ENCODE data around the gene MDM2. TPM values are rescaled to one million over a fixed set of nuclear protein-coding genes. Genes with fewer than 3 reads are reported as not detected.
"Not testable (repeated sequence)": the region's sequence is repeated elsewhere in the genome, so short reads cannot be mapped to it uniquely, and the experiment has no call there.

MDM2 gene
- total RNA-seq, 1 experiment from 2014 or later = 56.9 TPM

- no peaks in the 10 kb centered on the region for H3K27me3 ChIP-seq (ENCODE audit: low read length)
- peaks cover 15% of the 10 kb centered on the region for H3K4me1 ChIP-seq (ENCODE audit: low read length)
- no peak overlapping the region for H3K9ac ChIP-seq (ENCODE audit: low read length)
- H3K27ac ChIP-seq (ENCODE audit: low read length) = no peak overlapping the region
- H3K36me3 ChIP-seq (ENCODE audit: insufficient read depth, low read length) = peaks cover 8% of the 10 kb centered on the region
- no peak overlapping the region for H3K4me3 ChIP-seq (ENCODE audit: low read length)
- H4K20me1 ChIP-seq (ENCODE audit: insufficient read depth, low read depth, low read length) = no peaks in the 10 kb centered on the region
- DNase-seq = no peak
- no peaks in the 10 kb centered on the region for H3K9me3 ChIP-seq (ENCODE audit: low read length)
- no peak overlapping the region for H2AFZ ChIP-seq (ENCODE audit: low read length)
- H3K4me2 ChIP-seq (ENCODE audit: low read depth, low read length, poor library complexity, severe bottlenecking) = no peak overlapping the region
- no peaks in the 10 kb centered on the region for H3K9me2 ChIP-seq (replicated peaks; ENCODE audit: insufficient read depth, low read length)
- peaks cover 24% of the 10 kb centered on the region for H3K79me2 ChIP-seq (ENCODE audit: low read length)
Measured at GRCh38 chr12:68804657-68805591, 3.1 kb upstream of the MDM2 start.

- H4K20me1 ChIP-seq (ENCODE audit: insufficient read depth, low read depth, low read length) = no peaks in the 10 kb centered on the region
- H2AFZ ChIP-seq (ENCODE audit: low read length) = no peak overlapping the region
- H3K27me3 ChIP-seq (ENCODE audit: low read length) = no peaks in the 10 kb centered on the region
- no peak overlapping the region for H3K4me2 ChIP-seq (ENCODE audit: low read depth, low read length, poor library complexity, severe bottlenecking)
- H3K36me3 ChIP-seq (ENCODE audit: insufficient read depth, low read length) = peaks cover 9% of the 10 kb centered on the region
- H3K79me2 ChIP-seq (ENCODE audit: low read length) = peaks cover 27% of the 10 kb centered on the region
- H3K9me3 ChIP-seq (ENCODE audit: low read length) = no peaks in the 10 kb centered on the region
- H3K4me1 ChIP-seq (ENCODE audit: low read length) = peaks cover 15% of the 10 kb centered on the region
- no peak for DNase-seq
- no peak overlapping the region for H3K27ac ChIP-seq (ENCODE audit: low read length)
- H3K9me2 ChIP-seq (replicated peaks; ENCODE audit: insufficient read depth, low read length) = no peaks in the 10 kb centered on the region
- H3K9ac ChIP-seq (ENCODE audit: low read length) = no peak overlapping the region
- no peak overlapping the region for H3K4me3 ChIP-seq (ENCODE audit: low read length)
Measured at GRCh38 chr12:68805592-68806120, 2.3 kb upstream of the MDM2 start.

DNA sequence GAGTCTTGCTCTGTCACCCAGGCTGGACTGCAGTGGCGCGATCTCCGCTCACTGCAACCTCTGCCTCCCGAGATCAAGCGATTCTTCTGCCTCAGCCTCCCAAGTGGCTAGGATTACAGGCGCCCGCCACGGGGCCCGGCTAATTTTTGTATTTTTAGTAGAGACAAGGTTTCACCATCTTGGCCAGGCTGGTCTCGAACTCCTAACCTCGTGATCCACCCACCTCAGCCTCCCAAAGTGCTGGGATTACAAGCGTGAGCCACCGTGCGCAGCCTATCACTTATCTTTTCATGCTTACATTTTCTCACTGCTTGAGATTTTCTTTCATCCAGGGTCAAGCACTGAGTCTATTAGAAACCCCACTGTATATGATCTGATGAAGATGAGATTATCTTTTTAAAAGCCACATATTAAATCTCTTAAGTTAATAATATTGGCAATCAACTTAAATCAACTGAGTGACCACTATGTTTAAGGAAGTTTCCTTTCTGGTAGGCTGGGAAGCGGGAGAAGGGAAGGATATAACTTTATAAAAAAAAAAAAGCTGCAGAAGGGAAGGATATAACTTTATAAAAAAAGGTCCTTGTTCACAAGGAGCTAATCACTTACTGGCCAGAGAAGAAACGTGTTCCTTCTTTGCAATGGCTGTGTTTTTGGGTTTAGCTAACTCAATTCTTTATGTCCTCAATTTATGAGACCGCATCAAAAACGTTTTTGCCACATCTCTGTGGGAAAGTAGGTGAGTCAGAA is 1.3 kb upstream of the MDM2 start:
- peaks cover 38% of the 10 kb centered on the region for H3K79me2 ChIP-seq (ENCODE audit: low read length)
- peak overlapping the region; percentile 87 for H3K4me2 ChIP-seq (ENCODE audit: low read depth, low read length, poor library complexity, severe bottlenecking)
- no peaks in the 10 kb centered on the region for H4K20me1 ChIP-seq (ENCODE audit: insufficient read depth, low read depth, low read length)
- peaks cover 15% of the 10 kb centered on the region for H3K4me1 ChIP-seq (ENCODE audit: low read length)
- DNase-seq = no peak
- H3K27ac ChIP-seq (ENCODE audit: low read length) = no peak overlapping the region
- no peaks in the 10 kb centered on the region for H3K9me2 ChIP-seq (replicated peaks; ENCODE audit: insufficient read depth, low read length)
- peak overlapping the region; percentile 90 for H3K4me3 ChIP-seq (ENCODE audit: low read length)
- H3K27me3 ChIP-seq (ENCODE audit: low read length) = no peaks in the 10 kb centered on the region
- no peaks in the 10 kb centered on the region for H3K9me3 ChIP-seq (ENCODE audit: low read length)
- H3K9ac ChIP-seq (ENCODE audit: low read length) = peak overlapping the region; percentile 100
- H3K36me3 ChIP-seq (ENCODE audit: insufficient read depth, low read length) = peaks cover 9% of the 10 kb centered on the region
- peak overlapping the region; percentile 99; the same call in 1 of the 2 replicates for H2AFZ ChIP-seq (ENCODE audit: low read length)

DNA sequence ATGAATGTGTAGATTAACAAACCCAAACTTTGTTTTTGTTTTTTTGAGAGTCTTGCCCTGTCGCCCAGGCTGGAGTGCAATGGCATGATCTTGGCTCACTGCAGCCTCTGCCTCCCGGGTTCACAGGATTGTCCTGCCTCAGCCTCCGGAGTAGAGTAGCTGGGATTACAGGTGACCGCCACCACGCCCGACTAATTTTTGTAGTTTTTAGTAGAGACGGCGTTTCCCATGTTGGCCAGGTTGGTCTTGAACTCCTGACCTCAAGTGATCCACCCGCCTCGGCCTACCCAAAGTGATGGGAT is 752 bp upstream of the MDM2 start:
- Histone ChIP-seq H3K4me1 (ENCODE audit: low read length) (peaks cover 15% of the 10 kb centered on the region), H3K27ac (ENCODE audit: low read length) (peak overlapping the region; percentile 63), H3K4me3 (ENCODE audit: low read length) (peak overlapping the region; percentile 90), H3K4me2 (ENCODE audit: low read depth, low read length, poor library complexity, severe bottlenecking) (peak overlapping the region; percentile 87), H3K79me2 (ENCODE audit: low read length) (peaks cover 41% of the 10 kb centered on the region), H3K9ac (ENCODE audit: low read length) (peak overlapping the region; percentile 100), H2AFZ (ENCODE audit: low read length) (peak overlapping the region; percentile 99)
- not testable (repeated sequence) for H3K9me2 ChIP-seq (replicated peaks; ENCODE audit: insufficient read depth, low read length); H3K27me3 ChIP-seq (ENCODE audit: low read length); DNase-seq; H4K20me1 ChIP-seq (ENCODE audit: insufficient read depth, low read depth, low read length); H3K36me3 ChIP-seq (ENCODE audit: insufficient read depth, low read length); H3K9me3 ChIP-seq (ENCODE audit: low read length)

GRCh38 chr12:68808388-68809189 is 612 bp downstream of the MDM2 start:
- Histone ChIP-seq H2AFZ (ENCODE audit: low read length) (peak overlapping the region; percentile 66; the same call in 1 of the 2 replicates), H3K4me3 (ENCODE audit: low read length) (peak overlapping the region; percentile 90), H3K27me3 (ENCODE audit: low read length) (no peaks in the 10 kb centered on the region), H3K79me2 (ENCODE audit: low read length) (peaks cover 55% of the 10 kb centered on the region), H3K9ac (ENCODE audit: low read length) (peak overlapping the region; percentile 100), H3K9me3 (ENCODE audit: low read length) (no peaks in the 10 kb centered on the region), H4K20me1 (ENCODE audit: insufficient read depth, low read depth, low read length) (no peaks in the 10 kb centered on the region), H3K4me2 (ENCODE audit: low read depth, low read length, poor library complexity, severe bottlenecking) (peak overlapping the region; percentile 87), H3K4me1 (ENCODE audit: low read length) (peaks cover 15% of the 10 kb centered on the region), H3K9me2 (replicated peaks; ENCODE audit: insufficient read depth, low read length) (no peaks in the 10 kb centered on the region), H3K36me3 (ENCODE audit: insufficient read depth, low read length) (peaks cover 21% of the 10 kb centered on the region), H3K27ac (ENCODE audit: low read length) (peak overlapping the region; percentile 85)
- peak; percentile 78 for DNase-seq

- no peaks in the 10 kb centered on the region for H3K27me3 ChIP-seq (ENCODE audit: low read length)
- H3K27ac ChIP-seq (ENCODE audit: low read length) = peak overlapping the region; percentile 85
- peak overlapping the region; percentile 87 for H3K4me2 ChIP-seq (ENCODE audit: low read depth, low read length, poor library complexity, severe bottlenecking)
- no peak for DNase-seq
- peaks cover 27% of the 10 kb centered on the region for H3K36me3 ChIP-seq (ENCODE audit: insufficient read depth, low read length)
- peak overlapping the region; percentile 100 for H3K9ac ChIP-seq (ENCODE audit: low read length)
- no peaks in the 10 kb centered on the region for H4K20me1 ChIP-seq (ENCODE audit: insufficient read depth, low read depth, low read length)
- peaks cover 15% of the 10 kb centered on the region for H3K4me1 ChIP-seq (ENCODE audit: low read length)
- peaks cover 61% of the 10 kb centered on the region for H3K79me2 ChIP-seq (ENCODE audit: low read length)
- peak overlapping the region; percentile 90 for H3K4me3 ChIP-seq (ENCODE audit: low read length)
- H3K9me2 ChIP-seq (replicated peaks; ENCODE audit: insufficient read depth, low read length) = no peaks in the 10 kb centered on the region
- no peaks in the 10 kb centered on the region for H3K9me3 ChIP-seq (ENCODE audit: low read length)
- no peak overlapping the region for H2AFZ ChIP-seq (ENCODE audit: low read length)
Measured at GRCh38 chr12:68809190-68810026, 1.4 kb downstream of the MDM2 start.

GRCh38 chr12:68810027-68810389 is 2.0 kb downstream of the MDM2 start:
- H3K27me3 ChIP-seq (ENCODE audit: low read length); H2AFZ ChIP-seq (ENCODE audit: low read length); H3K27ac ChIP-seq (ENCODE audit: low read length); H3K4me2 ChIP-seq (ENCODE audit: low read depth, low read length, poor library complexity, severe bottlenecking); H4K20me1 ChIP-seq (ENCODE audit: insufficient read depth, low read depth, low read length); H3K9me3 ChIP-seq (ENCODE audit: low read length); H3K9me2 ChIP-seq (replicated peaks; ENCODE audit: insufficient read depth, low read length); H3K9ac ChIP-seq (ENCODE audit: low read length); H3K4me3 ChIP-seq (ENCODE audit: low read length); DNase-seq: not testable (repeated sequence)
- H3K4me1 ChIP-seq (ENCODE audit: low read length) = peaks cover 15% of the 10 kb centered on the region
- peaks cover 33% of the 10 kb centered on the region for H3K36me3 ChIP-seq (ENCODE audit: insufficient read depth, low read length)
- H3K79me2 ChIP-seq (ENCODE audit: low read length) = peaks cover 67% of the 10 kb centered on the region
